ENCODE measurements around the gene SAMD15. TPM values are rescaled to one million over a fixed set of nuclear protein-coding genes. Genes with fewer than 3 reads are reported as not detected.

The SAMD15 gene
- 3.5 and 4.8 TPM in 2 replicates for total RNA-seq

GRCh38 chr14:77376771-77377501, at the start of gene SAMD15, which contains the start of gene TMED8:
Gene SAMD15 (plus strand): TSS chr14:77377379. CDS start chr14:77377419, 40 bp downstream.
Gene TMED8 (minus strand): TSS chr14:77377094. CDS start chr14:77377053, 41 bp downstream.

GRCh38 chr14:77423423-77423822, 46.2 kb downstream of the SAMD15 start, which contains the start of gene NOXRED1:
Gene NOXRED1 (minus strand): TSS chr14:77423523. CDS start chr14:77422889, 634 bp downstream.

Other genes starting within 250 kb of the SAMD15 start
- not detected in 2 replicates for gene ZDHHC22, start 235.6 kb upstream of the SAMD15 start, total RNA-seq
- 7.1 and 14.7 TPM in 2 replicates for gene TMEM63C, start 195.6 kb upstream of the SAMD15 start, total RNA-seq
- gene NGB, start 106.2 kb upstream of the SAMD15 start, total RNA-seq: not detected in 2 replicates
- gene POMT2, start 56.5 kb upstream of the SAMD15 start, total RNA-seq: 17.7 and 18.2 TPM in 2 replicates
- 69.8 and 69.9 TPM in 2 replicates for gene GSTZ1, start 56.3 kb upstream of the SAMD15 start, total RNA-seq
- 7.3 and 8.2 TPM in 2 replicates for gene TMED8, start 285 bp upstream of the SAMD15 start, total RNA-seq
- gene NOXRED1, start 46.1 kb downstream of the SAMD15 start, total RNA-seq: 1.2 TPM in 1 of 2 replicates, not detected in the other
- gene VIPAS39, start 80.2 kb downstream of the SAMD15 start, total RNA-seq: 33.8 and 36.5 TPM in 2 replicates
- gene AHSA1, start 80.7 kb downstream of the SAMD15 start, total RNA-seq: 55.7 and 63.4 TPM in 2 replicates
- under 0.01 and 0.22 TPM in 2 replicates for gene ISM2, start 121.4 kb downstream of the SAMD15 start, total RNA-seq
- gene SPTLC2, start 239.3 kb downstream of the SAMD15 start, total RNA-seq: 27.9 and 54.1 TPM in 2 replicates

Data from placental epithelial cell (primary cell).